SU-DHL-6 (cell line): ENCODE data around the gene FGFBP2.

Experiments
- H2AFZ ChIP-seq: fragments of 200-600 bp; sonication (generic); 2 replicates; pipeline ENCODE4 v1.6.1; 2014; ENCODE audit warnings: low read depth, mild to moderate bottlenecking, moderate library complexity, mixed read lengths, antibody characterized with exemption, low read length; ENCODE audit not compliant: severe bottlenecking
- H3F3A ChIP-seq: fragments of 200-600 bp; shearing (Covaris generic); 2 replicates; pipeline ENCODE4 v1.6.0; 2016; ENCODE audit warnings: antibody characterized with exemption, mild to moderate bottlenecking; ENCODE audit not compliant: insufficient read depth
- H3K27ac ChIP-seq: fragments of 200-600 bp; sonication (generic); 2 replicates; pipeline ENCODE4 v1.5.1; 2016; ENCODE audit warnings: low read depth, mild to moderate bottlenecking, low read length, moderate library complexity, mixed read lengths
- H3K27me3 ChIP-seq: fragments of 200-600 bp; sonication (generic), shearing (Covaris generic); 2 replicates; pipeline ENCODE4 v1.6.0; 2014; ENCODE audit warnings: mild to moderate bottlenecking, low read length
- H3K36me3 ChIP-seq: fragments of 200-600 bp; sonication (generic); 2 replicates; pipeline ENCODE4 v1.6.1; 2014; ENCODE audit warnings: mild to moderate bottlenecking, low read length, mixed read lengths
- H3K4me2 ChIP-seq: fragments of 300-600, 200-600 bp; shearing (Covaris generic), sonication (generic); 2 replicates; pipeline ENCODE4 v1.6.0; 2014; ENCODE audit warnings: low read length, low read depth, mild to moderate bottlenecking; ENCODE audit not compliant: poor library complexity, severe bottlenecking
- H3K4me3 ChIP-seq: fragments of 200-600 bp; sonication (generic); 2 replicates; pipeline ENCODE4 v1.5.1; 2014; ENCODE audit warnings: antibody characterized with exemption, low read length, mild to moderate bottlenecking, mixed read lengths; ENCODE audit not compliant: insufficient read depth, poor library complexity, severe bottlenecking
- H3K79me2 ChIP-seq: fragments of 200-600 bp; sonication (generic); 2 replicates; pipeline ENCODE4 v1.6.1; 2014; ENCODE audit warnings: mild to moderate bottlenecking, low read length, moderate library complexity; ENCODE audit not compliant: insufficient read depth
- H3K9ac ChIP-seq: fragments of 200-600 bp; sonication (generic); 2 replicates; pipeline ENCODE4 v1.7.0; 2014; ENCODE audit warnings: mild to moderate bottlenecking, low read length
- H3K9me2 ChIP-seq: fragments of 200-600 bp; sonication (generic); replicated peaks from 2 replicates; pipeline ENCODE4 v1.6.1; 2014; ENCODE audit warnings: low read length; ENCODE audit not compliant: insufficient read depth
- H3K9me3 ChIP-seq: fragments of 200-600 bp; sonication (generic); 2 replicates; pipeline ENCODE4 v1.6.1; 2014; ENCODE audit warnings: low read length, mixed read lengths; ENCODE audit not compliant: insufficient read depth
- H4K20me1 ChIP-seq: fragments of 200-600 bp; sonication (generic); 2 replicates; pipeline ENCODE4 v1.6.1; 2014; ENCODE audit warnings: low read depth, mild to moderate bottlenecking, antibody characterized with exemption, low read length, moderate library complexity, mixed read lengths
- EZH2phosphoT487 ChIP-seq: fragments of 200-600 bp; sonication (generic), shearing (Covaris generic); conservative IDR thresholded peaks from 2 replicates; pipeline ENCODE4 v1.6.1; 2018; ENCODE audit warnings: mild to moderate bottlenecking, antibody characterized with exemption, low read length, moderate library complexity, mixed read lengths
- TF ChIP-seq, protein P1 (sequence below): fragments of 200-600 bp; sonication (generic); IDR thresholded peaks from one replicate; pipeline ENCODE4 v1.5.1; 2017; ENCODE audit warnings: antibody characterized with exemption, mild to moderate bottlenecking, low read length, moderate library complexity; ENCODE audit not compliant: insufficient read depth, poor library complexity, severe bottlenecking

FGFBP2 gene

DNA sequence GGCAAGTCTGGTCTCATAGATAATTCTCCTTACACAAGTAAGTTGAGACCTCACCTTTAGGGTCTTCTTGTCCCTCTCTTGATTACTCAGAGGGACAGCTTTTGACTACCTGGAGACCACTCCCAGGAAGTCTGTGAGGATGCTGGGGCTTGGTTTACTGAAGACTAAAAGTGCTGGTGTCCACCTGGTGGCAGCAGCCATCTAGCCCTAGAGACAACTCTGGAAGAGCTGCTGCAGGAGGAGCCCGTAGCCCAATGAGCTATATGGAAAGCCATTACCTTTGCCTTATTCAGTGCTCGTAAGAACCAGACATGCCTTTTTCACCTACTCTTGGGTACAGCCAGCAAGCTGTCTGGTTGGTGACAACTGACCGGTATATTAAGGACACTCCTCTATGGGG, 7.3 kb downstream of the FGFBP2 start:
- Histone ChIP-seq H3K9me2 (no peaks in the 10 kb centered on the region), H3K79me2 (no peaks in the 10 kb centered on the region), H3K27me3 (no peaks in the 10 kb centered on the region), H3F3A (no peaks in the 10 kb centered on the region), H3K4me2 (no peak overlapping the region), H3K36me3 (no peaks in the 10 kb centered on the region), H4K20me1 (no peaks in the 10 kb centered on the region), H3K27ac (no peak overlapping the region), H2AFZ (no peak overlapping the region), H3K4me3 (no peak overlapping the region), H3K9me3 (no peaks in the 10 kb centered on the region; the same call in 1 of the 2 replicates), H3K9ac (no peak overlapping the region)
- TF ChIP-seq EZH2phosphoT487, result no peak
- TF ChIP-seq, protein P1, sequence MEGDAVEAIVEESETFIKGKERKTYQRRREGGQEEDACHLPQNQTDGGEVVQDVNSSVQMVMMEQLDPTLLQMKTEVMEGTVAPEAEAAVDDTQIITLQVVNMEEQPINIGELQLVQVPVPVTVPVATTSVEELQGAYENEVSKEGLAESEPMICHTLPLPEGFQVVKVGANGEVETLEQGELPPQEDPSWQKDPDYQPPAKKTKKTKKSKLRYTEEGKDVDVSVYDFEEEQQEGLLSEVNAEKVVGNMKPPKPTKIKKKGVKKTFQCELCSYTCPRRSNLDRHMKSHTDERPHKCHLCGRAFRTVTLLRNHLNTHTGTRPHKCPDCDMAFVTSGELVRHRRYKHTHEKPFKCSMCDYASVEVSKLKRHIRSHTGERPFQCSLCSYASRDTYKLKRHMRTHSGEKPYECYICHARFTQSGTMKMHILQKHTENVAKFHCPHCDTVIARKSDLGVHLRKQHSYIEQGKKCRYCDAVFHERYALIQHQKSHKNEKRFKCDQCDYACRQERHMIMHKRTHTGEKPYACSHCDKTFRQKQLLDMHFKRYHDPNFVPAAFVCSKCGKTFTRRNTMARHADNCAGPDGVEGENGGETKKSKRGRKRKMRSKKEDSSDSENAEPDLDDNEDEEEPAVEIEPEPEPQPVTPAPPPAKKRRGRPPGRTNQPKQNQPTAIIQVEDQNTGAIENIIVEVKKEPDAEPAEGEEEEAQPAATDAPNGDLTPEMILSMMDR, result no peak

DNA sequence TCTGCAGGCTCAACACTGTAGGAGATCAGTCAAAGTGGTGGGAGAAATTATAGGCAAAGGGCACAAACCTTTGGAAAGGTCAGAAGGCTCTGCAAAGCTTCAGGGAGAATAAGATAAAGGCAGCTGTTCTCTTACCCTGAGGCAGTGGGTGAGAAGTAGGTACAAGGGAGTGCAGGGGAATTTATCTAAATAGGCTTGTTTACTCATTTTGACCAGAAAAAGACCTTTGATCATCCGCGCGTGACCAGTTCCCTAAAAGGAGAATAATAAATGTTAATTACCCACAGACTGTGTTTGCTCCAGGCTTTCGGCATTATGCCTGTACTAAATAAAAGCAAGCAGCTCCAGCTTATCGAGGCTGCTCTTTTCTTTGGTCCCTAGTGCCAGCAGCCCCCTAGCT, 9.3 kb downstream of the FGFBP2 start:
- Histone ChIP-seq H3K9me2 (no peaks in the 10 kb centered on the region), H2AFZ (no peak overlapping the region), H3K27ac (no peak overlapping the region), H3K4me2 (no peak overlapping the region), H3F3A (no peaks in the 10 kb centered on the region), H4K20me1 (no peaks in the 10 kb centered on the region), H3K9ac (no peak overlapping the region), H3K79me2 (no peaks in the 10 kb centered on the region), H3K27me3 (no peaks in the 10 kb centered on the region), H3K36me3 (no peaks in the 10 kb centered on the region), H3K4me3 (no peak overlapping the region), H3K9me3 (no peaks in the 10 kb centered on the region; the same call in 1 of the 2 replicates)
- no peak for TF ChIP-seq EZH2phosphoT487
- TF ChIP-seq, protein P1, result no peak

DNA sequence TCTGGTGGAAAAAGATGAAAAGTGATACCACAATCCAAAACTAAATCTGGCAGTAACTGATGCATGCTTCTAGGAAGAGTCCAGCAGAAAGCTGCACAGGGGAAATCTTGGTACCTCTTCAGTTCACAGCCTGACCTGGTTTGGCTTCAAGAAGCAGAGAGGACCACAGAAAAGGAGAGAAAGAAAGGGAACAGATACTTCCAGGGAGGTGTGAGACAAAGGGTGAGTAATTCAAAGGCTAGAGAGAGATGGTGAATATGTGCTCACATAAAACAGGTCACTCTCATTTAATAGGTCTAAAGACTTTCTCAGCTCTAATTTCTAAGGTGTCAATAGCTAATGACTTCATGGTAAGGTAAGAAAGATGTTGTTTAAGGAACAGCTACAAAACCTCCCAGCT, 11.2 kb downstream of the FGFBP2 start:
- Histone ChIP-seq H3K79me2 (no peaks in the 10 kb centered on the region), H4K20me1 (no peaks in the 10 kb centered on the region), H3K27ac (no peak overlapping the region), H3K4me3 (no peak overlapping the region), H3K36me3 (no peaks in the 10 kb centered on the region), H2AFZ (no peak overlapping the region), H3K9me3 (no peaks in the 10 kb centered on the region; the same call in 1 of the 2 replicates), H3K4me2 (no peak overlapping the region), H3K9ac (no peak overlapping the region), H3F3A (no peaks in the 10 kb centered on the region), H3K9me2 (no peaks in the 10 kb centered on the region), H3K27me3 (no peaks in the 10 kb centered on the region)
- TF ChIP-seq, protein P1, result no peak
- TF ChIP-seq EZH2phosphoT487, result no peak

DNA sequence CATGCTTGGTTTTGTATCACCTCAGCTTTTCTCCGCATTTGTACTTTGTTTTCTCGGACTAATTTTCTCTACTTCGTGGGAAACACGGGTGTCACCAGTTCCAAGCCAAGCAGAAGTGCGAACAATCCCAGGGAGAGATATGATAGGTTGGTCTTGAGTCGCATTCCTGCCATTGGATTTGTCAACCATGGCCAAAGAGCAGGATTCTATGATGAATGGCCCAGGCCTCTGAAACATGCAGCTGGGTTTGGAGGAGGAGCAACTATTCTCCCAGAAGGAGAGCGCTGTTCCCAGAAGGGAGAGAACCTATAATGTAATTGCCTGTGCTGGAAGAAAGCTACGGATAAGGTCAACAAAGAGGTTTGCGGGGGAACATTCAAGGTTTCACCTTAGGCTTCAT, 14.1 kb downstream of the FGFBP2 start:
- no peaks in the 10 kb centered on the region for H4K20me1 ChIP-seq
- H3K4me3 ChIP-seq, result no peak overlapping the region
- no peak overlapping the region for H3K27ac ChIP-seq
- no peaks in the 10 kb centered on the region for H3K36me3 ChIP-seq
- H3K27me3 ChIP-seq, result no peaks in the 10 kb centered on the region
- no peaks in the 10 kb centered on the region for H3K79me2 ChIP-seq
- H3F3A ChIP-seq, result no peaks in the 10 kb centered on the region
- H2AFZ ChIP-seq, result no peak overlapping the region
- H3K4me2 ChIP-seq, result no peak overlapping the region
- H3K9ac ChIP-seq, result no peak overlapping the region
- no peak for TF ChIP-seq EZH2phosphoT487
- TF ChIP-seq, protein P1, result no peak
- H3K9me2 ChIP-seq, result no peaks in the 10 kb centered on the region
- no peaks in the 10 kb centered on the region for H3K9me3 ChIP-seq
